Ascending aorta (tissue), 2 donors: ENCODE data around the gene SARM1. TPM values are rescaled to one million over a fixed set of nuclear protein-coding genes. Genes with fewer than 3 reads are reported as not detected.
"Not testable (repeated sequence)": the region's sequence is repeated elsewhere in the genome, so short reads cannot be mapped to it uniquely, and the experiment has no call there.

Source experiments
- DNase-seq, 2 donors: peaks; one replicate each; pipeline ENCODE4 v3.0.0-alpha.2; 2019; ENCODE audit warnings: low spot score in 2 of 2
- H3K27ac ChIP-seq, 2 donors: fragments of 200-600 bp; sonication (generic); one replicate each; pipeline ENCODE4 v1.5.1; 2016 to 2017; ENCODE audit warnings: mild to moderate bottlenecking in 1 of 2
- H3K27me3 ChIP-seq: fragments of 200-600 bp; sonication (generic); one replicate; pipeline ENCODE4 v1.5.1; 2017
- H3K36me3 ChIP-seq, 2 donors: fragments of 200-600 bp; sonication (generic); one replicate each; pipeline ENCODE4 v1.5.1; 2016
- H3K4me1 ChIP-seq, 2 donors: fragments of 200-600 bp; sonication (generic); one replicate each; pipeline ENCODE4 v1.5.1; 2016 to 2017; ENCODE audit warnings: mild to moderate bottlenecking in 1 of 2
- H3K4me3 ChIP-seq, 2 donors: fragments of 200-600 bp; sonication (generic); one replicate each; pipeline ENCODE4 v1.5.1; 2016 to 2017; ENCODE audit warnings: mild to moderate bottlenecking in 1 of 2
- H3K9me3 ChIP-seq, 2 donors: fragments of 200-600 bp; sonication (generic); one replicate each; pipeline ENCODE4 v1.5.1; 2016
- CTCF ChIP-seq, 3 experiments: fragments of 200-600 bp in 2 of 3; fragments of 450-650 bp in 1 of 3; sonication (generic) in 2 of 3; IDR thresholded peaks; one replicate each; pipeline ENCODE4 v1.5.1; 2016 to 2019; ENCODE audit warnings: antibody characterized with exemption in 3 of 3, mild to moderate bottlenecking in 1 of 3, moderate library complexity in 1 of 3
- intact Hi-C: fragments of 100-400 bp; cut with DNase I; formaldehyde crosslinking; loops from one replicate; pipeline ENCODE4 v1.15.1; 2023
- total RNA-seq: library from RNA; depleted of rRNA; stranded (reverse); fragments of >200 nt; gene quantifications from one replicate; pipeline ENCODE4 v1.1.0, GENCODE V29; 2016

Gene SARM1
- total RNA-seq, 1 donor from 2014 or later = 121 TPM

DNA sequence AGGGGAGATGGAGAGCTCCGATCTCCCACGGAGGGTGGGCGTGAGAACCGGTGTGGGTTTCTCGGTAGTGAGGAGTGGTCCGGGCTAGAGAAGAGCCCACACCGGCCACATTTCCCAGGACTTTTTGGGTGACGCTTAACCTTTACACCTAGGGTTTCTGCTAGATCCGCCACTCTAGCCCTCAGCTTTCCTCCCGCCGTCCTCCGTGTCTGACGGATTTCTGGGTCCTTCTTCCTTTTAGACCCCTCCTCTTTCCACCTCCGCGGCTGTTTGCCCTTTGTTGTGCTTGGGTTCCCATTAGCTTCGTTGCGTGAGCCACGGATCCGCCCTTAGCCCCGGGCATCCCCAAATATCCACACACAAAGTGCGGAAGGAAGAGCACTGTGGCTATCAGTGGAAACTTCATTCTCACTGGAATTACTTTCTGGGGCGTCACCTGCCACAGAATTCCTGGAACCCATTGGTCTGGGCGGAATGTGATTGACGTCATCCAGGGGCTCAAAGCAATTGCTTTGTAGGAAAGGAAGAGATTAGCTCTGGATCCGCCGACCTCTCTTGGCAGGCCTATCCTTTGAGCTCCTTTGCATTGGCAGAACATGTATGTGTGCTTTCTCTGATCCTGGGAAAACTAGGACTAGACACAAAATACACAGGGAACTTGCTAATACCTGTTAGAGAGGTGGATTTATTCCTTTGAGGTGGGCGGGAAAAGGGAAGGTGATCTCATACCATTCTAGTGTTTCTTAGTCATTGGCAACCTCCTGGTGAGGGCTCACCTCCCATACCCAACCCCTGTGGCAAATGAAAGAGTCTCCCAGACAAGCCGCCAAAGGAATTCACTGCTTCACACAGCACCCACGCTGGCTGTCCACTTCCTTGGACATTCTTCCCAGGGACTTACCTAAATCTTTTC, 35.3 kb upstream of the SARM1 start:
- H3K27me3 ChIP-seq = no peaks in the 10 kb centered on the region
- peaks cover 27 to 36% of the 10 kb centered on the region in 2 donors for H3K4me1 ChIP-seq
- H3K9me3 ChIP-seq = no peaks in the 10 kb centered on the region
- H3K27ac ChIP-seq = peak overlapping the region; percentile 93 to 96
- peak overlapping the region; percentile 93 to 95 for H3K4me3 ChIP-seq
- TF ChIP-seq CTCF (IDR thresholded peaks at IDR 0.05) = no peak
- DNase-seq = peak in 1 of 2 donors; percentile 83
- intact Hi-C loops = loop anchor here (1.0 to 5.0 kb wide), 5 partner anchors 17 to 311 kb away; partner anchors contain the start of genes BLTP2, NLK, POLDIP2 and SARM1
- peaks cover 18 to 28% of the 10 kb centered on the region in 2 donors for H3K36me3 ChIP-seq

DNA sequence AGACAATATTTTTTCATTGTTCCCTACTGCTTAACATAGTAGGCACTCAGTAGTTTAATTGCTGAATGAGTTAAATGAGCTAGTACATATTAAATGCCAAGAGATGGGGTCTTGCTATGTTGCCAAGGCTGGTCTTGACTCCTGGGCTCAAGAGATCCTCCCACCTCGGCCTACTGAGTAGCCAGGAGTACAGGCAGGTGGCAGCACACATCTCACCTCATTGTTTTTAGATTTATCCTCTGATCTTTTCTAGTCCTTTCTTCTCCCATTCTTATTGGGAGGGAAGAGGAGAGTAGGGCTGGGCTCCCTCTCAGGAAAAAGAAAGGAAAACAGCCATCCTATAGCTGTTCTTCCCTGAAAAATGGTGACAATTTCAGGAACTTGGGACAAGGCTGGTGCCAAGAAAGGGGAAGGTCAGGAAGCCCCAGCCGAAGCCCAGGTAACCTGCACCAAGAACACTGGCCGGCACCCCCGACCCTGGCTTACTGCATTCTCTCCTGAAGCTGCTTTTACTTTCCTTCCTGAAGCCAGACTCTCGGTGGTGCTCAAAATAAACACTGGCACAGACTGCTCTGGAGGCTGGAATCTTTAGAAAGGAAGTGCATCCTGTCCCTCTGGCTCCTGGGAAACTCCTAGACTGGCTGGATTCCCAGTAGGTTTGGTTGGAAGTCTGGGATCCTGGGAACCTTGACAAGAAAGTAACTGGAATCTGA, 33.3 kb upstream of the SARM1 start:
- no peaks in the 10 kb centered on the region for H3K9me3 ChIP-seq
- DNase-seq = no peak
- H3K27me3 ChIP-seq = no peaks in the 10 kb centered on the region
- TF ChIP-seq CTCF (IDR thresholded peaks at IDR 0.05) = no peak
- peaks cover 34 to 40% of the 10 kb centered on the region in 2 donors for H3K36me3 ChIP-seq
- intact Hi-C loops = loop anchor here (5.0 kb wide), 2 partner anchors 296 to 309 kb away; partner anchors contain the start of genes BLTP2 and NLK
- H3K4me3 ChIP-seq = no peak overlapping the region
- H3K4me1 ChIP-seq = peaks cover 27 to 36% of the 10 kb centered on the region in 2 donors
- peak overlapping the region; percentile 93 to 96 for H3K27ac ChIP-seq

- Histone ChIP-seq H3K4me1 (peaks cover 27 to 32% of the 10 kb centered on the region in 2 donors), H3K36me3 (peaks cover 40 to 46% of the 10 kb centered on the region in 2 donors), H3K27ac (peak overlapping the region; percentile 93 to 96)
- not testable (repeated sequence) for H3K4me3 ChIP-seq, H3K27me3 ChIP-seq, H3K9me3 ChIP-seq, DNase-seq
- intact Hi-C loops = loop anchor here (5.0 kb wide), 2 partner anchors 296 to 309 kb away; partner anchors contain the start of genes BLTP2 and NLK
Measured at GRCh38 chr17:28338769-28339212, 32.7 kb upstream of the SARM1 start.

GRCh38 chr17:28339431-28339830, 32.1 kb upstream of the SARM1 start:
- no peak overlapping the region for H3K4me3 ChIP-seq
- H3K27me3 ChIP-seq = no peaks in the 10 kb centered on the region
- no peak for TF ChIP-seq CTCF (IDR thresholded peaks at IDR 0.05)
- peak overlapping the region in 1 of 2 donors; percentile 96 for H3K27ac ChIP-seq
- intact Hi-C loops = loop anchor here (5.0 kb wide), 2 partner anchors 297 to 308 kb away; partner anchors contain the start of genes BLTP2 and NLK
- peaks cover 45 to 52% of the 10 kb centered on the region in 2 donors for H3K36me3 ChIP-seq
- no peaks in the 10 kb centered on the region for H3K9me3 ChIP-seq
- peaks cover 22 to 25% of the 10 kb centered on the region in 2 donors for H3K4me1 ChIP-seq
- no peak for DNase-seq

DNA sequence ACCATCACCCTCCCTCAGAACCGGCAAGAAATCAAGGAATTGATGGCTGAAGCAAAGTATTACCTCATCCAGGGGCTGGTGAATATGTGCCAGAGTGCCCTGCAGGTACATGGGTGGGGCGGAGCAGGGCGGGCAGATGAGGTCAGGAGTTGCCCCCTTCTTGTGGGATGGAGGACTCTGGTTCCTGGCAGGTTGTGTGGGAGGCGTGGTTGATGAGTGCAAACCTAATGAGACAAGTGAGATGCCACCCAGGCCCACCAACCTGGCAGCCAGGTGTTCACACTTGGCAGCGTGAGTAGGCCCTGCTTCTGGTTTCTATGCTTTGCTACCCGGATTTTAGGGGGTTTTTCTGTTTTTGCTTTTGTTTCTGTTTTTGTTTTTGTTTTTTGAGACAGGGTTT, 31.1 kb upstream of the SARM1 start:
- peaks cover 49 to 62% of the 10 kb centered on the region in 2 donors for H3K36me3 ChIP-seq
- no peak for TF ChIP-seq CTCF (IDR thresholded peaks at IDR 0.05)
- no peaks in the 10 kb centered on the region for H3K9me3 ChIP-seq
- no peaks in the 10 kb centered on the region for H3K27me3 ChIP-seq
- intact Hi-C loops = no loop called here
- no peak overlapping the region for H3K27ac ChIP-seq
- DNase-seq = no peak
- H3K4me3 ChIP-seq = no peak overlapping the region
- H3K4me1 ChIP-seq = peaks cover 24 to 29% of the 10 kb centered on the region in 2 donors
